A673 (cell line): ENCODE measurements around the gene NDRG3.

Experiments used
- EZH2 ChIP-seq: fragments of 200-600 bp; sonication (generic); IDR thresholded peaks from 2 replicates; pipeline ENCODE4 v1.6.1; 2017; ENCODE audit warnings: borderline replicate concordance, low read depth, mild to moderate bottlenecking, mixed read lengths, antibody characterized with exemption, low read length; ENCODE audit not compliant: poor library complexity, severe bottlenecking
- TF ChIP-seq, protein P1 (sequence below): fragments of 300-800, 200-600 bp; sonication (generic); conservative IDR thresholded peaks from 2 replicates; pipeline ENCODE4 v1.5.1; 2017; ENCODE audit warnings: low read depth, mild to moderate bottlenecking, antibody characterized with exemption, low read length, moderate library complexity, mixed read lengths

DNA sequence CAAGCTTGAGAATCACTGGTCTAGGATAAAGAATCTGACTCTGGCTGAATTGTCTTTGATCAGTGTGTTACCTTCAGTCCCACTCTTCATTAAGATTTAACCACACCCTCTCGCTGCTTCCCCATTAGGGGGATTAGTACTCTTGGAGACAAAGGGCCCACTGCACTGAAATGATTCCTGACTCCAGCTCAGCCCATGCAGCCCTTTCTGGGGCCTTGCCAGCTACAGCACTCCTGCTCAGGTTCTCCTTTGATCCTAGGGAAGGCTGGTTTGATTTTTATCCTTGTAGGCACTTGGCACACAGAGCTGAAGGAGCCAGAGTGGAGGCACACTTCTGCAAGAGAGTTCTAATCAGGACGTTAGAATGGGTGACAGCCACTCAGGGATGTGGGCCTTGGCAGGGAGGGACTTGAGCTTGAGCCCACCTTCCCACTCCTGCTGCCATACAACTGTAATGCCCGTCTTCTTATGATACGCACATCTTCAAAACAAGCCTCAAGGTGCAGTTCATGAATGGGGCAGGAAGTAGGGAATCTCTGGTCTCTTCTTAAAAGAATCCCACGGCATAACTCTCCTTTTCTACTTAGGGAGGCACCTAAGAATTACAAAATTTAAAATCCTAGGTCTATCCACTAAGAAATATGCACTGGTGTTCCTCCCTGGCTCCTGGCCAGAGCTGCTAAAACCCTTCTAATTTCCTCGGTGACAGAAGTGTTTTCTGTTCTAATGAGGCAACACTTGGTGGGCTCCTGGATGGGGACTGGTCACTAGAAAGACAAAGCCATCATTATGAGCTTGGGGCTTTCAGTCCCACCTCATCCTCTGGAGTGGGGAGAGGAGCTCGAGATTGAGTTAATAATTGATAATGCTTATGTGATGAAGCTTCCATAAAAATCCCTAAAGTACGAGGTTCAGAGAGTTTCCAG is 98.4 kb downstream of the NDRG3 start:
- TF ChIP-seq, protein P1, sequence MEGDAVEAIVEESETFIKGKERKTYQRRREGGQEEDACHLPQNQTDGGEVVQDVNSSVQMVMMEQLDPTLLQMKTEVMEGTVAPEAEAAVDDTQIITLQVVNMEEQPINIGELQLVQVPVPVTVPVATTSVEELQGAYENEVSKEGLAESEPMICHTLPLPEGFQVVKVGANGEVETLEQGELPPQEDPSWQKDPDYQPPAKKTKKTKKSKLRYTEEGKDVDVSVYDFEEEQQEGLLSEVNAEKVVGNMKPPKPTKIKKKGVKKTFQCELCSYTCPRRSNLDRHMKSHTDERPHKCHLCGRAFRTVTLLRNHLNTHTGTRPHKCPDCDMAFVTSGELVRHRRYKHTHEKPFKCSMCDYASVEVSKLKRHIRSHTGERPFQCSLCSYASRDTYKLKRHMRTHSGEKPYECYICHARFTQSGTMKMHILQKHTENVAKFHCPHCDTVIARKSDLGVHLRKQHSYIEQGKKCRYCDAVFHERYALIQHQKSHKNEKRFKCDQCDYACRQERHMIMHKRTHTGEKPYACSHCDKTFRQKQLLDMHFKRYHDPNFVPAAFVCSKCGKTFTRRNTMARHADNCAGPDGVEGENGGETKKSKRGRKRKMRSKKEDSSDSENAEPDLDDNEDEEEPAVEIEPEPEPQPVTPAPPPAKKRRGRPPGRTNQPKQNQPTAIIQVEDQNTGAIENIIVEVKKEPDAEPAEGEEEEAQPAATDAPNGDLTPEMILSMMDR, result no peak
- TF ChIP-seq EZH2, result no peak
